HG02885 (cell line): Measurements from ENCODE around the gene METTL1.

Source experiments
- ATAC-seq: cut with Tn5 transposase; IDR thresholded peaks from one replicate; pipeline ENCODE4 v1.9.1; 2021; ENCODE audit warnings: mild to moderate bottlenecking; ENCODE audit not compliant: unreplicated experiment, poor library complexity

The METTL1 gene

DNA sequence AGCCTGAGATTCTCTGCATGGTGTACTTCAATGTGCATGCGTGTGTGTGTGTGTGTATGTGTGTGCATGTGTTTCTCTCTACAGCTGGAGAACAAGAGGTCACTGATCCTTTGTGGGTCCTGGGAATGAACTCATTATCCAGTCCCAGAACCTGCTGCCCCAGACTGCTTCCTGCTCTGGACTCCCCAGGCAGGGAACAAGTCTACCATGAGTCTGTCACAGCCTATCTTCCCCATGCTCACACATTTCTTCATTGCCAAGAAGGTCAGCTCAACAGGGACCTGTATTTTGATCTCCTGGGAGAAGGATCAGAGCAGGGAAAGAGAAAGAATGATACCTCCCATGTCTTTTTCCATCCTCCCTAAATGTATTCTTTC is 30.5 kb downstream of the METTL1 start:
- no peak for ATAC-seq

DNA sequence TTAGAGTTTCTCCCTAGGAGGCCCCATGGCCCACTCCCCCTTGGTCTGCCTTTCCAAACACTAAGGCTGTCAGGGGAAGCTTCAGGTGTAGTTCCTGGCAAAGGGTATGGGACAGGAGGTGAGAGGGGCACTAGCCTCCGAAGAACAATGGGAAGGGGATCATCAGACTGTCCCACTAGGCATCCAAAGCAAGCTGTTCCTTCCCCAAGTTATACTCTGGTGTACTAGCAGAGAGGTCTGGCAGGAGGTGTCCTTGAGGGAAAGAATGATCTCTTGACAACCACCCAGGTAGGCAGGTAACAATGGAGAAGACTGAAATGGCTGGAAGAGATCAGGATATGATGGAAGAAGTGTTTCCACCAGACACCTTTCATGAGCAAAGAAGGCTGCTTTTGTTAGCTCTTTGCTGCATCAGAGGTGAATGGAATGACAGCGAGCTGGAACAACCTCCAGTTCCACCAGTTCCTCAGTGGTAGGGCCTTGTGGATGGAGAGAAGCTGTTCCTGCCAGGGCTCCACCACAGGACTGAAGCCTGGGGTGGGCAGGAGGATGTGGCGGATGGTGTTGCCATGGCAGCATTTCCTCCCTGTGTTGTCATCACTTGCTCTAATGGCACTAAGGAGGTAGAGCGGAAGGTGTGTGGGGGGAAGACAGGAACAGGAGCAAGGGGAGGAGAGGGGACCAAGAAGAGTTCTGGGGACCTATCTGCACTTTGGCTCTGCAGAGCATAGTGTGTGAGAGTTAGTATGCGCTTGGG is 31.1 kb downstream of the METTL1 start:
- ATAC-seq = peak; percentile 42

DNA sequence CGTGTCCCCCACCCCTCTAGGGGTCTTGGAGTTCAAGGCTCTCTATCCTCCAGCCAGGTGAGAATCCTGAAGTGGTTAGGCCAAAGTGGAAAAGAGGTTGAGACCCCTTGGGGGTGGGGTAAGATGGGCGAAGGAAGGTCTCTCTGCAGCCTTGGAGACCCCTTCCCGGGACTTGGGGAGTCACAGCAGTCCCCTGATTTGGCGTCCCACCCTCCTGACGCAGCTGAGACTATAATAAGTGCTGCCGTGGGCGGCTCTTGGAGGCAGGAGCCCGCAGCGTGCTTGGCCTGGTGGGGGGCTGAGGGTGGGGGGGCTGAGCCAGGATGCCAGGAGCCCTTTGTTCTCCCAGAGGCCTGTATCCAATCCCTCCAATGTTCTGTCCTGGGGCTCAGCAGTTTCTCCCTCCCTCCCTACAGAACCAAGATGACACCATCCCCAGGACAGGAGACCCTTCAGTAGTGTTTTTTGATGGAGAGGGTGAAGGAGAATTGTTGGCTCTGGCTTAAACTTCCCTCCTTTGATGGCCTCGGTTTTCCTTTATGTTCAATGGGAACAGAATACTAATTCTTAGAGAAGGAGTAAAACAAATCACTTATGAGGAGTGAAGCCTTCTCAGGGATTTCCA is 31.9 kb downstream of the METTL1 start:
- no peak for ATAC-seq

DNA sequence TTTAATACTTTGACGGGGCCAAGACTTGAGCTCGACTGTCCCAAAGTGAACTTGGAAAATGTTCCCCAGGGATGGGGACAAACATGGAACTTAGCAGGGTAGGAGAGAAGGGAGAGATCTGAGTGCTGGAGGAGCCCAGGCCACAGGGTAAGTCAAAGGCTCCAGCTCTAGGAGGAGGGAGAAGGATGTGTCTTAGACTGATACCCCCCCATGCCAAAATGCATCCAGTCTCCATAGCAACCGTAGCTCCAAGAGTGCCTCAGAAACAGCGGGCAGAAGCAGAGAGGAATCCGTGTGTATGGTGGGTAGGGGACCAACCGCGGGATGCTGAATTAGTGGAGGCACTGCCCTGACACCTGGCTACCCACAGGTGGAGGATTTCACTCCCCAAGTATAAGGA is 32.5 kb downstream of the METTL1 start:
- no peak for ATAC-seq

DNA sequence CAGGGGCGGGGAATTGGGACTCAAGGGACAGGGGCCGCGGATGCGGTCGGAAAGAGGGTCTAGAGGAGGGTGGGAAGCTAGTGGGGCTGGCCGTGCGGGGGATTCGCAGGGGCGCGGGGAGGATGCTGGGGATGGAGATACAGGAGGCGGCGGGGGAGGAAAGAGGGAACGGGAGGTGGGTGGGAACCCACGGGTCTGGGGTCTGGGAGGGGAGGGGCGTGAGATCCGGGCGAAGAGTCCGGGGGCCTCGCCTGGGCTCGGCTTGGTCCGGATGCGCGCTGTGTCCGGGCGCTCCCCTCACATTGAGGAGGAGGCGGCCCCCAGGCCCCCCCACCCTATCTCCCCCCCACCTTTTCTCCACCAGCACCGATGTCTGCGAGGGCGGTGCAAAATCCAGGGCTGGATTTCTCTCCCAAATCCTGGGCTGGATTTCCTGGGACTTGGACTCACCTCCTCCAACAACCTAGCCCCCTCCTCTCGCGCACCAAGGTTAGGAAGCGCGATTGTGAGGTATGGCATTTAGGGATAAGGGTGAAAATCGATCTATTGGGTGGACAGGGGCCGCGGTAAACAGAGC is 33.2 kb downstream of the METTL1 start, which contains the start of gene AGAP2:
Gene AGAP2 (minus strand): TSS at position 82 of the 577 bp plus-strand sequence. CDS start 496 bp downstream, outside the sequence.
- ATAC-seq = no peak

DNA sequence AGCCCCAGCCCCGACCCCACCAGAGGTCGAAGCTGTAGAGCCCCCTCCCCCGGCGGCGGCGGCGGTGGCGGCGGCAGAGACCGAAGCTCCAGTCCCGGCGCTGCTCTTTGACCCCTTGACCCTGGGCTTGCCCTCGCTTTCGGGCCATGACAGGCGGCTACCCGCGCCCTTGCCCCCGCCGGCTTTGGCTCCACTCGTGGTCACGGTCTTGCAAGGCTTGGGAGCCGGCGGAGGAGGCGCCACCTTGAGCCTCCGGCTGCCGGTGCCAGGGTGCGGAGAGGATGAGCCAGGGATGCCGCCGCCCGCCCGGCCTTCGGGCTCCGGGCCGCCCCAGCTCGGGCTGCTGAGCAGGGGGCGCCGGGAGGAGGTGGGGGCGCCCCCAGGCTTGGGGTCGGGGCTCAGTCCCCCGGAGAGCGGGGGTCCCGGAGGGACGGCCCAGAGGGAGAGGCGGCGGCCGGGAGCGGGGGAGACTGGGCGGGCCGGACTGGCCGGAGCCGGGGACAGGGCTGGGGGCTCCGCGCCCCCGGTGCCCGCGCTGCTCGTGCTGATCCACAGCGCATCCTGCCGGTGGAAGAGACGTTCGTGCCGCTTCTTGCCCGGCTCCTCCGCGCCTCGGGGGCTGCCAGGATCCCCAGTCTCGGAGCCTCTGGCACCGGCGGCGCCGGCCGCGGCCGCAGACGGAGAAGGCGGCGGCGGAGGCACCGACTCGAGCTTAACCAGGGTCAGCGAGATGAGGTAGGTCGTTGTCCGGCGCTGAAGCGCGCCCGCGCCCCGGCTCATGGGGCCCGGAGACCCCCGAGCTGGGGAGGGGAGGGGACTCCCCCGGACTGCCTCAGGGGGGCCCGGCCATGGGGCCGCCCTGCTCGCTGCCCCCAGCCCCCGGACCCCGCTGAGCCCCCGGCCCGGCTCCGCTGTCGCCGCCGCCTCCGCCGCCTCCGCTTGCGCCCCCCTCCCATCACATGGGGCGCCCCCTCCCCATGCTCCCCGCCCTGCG is 34.1 kb downstream of the METTL1 start:
- ATAC-seq = no peak

DNA sequence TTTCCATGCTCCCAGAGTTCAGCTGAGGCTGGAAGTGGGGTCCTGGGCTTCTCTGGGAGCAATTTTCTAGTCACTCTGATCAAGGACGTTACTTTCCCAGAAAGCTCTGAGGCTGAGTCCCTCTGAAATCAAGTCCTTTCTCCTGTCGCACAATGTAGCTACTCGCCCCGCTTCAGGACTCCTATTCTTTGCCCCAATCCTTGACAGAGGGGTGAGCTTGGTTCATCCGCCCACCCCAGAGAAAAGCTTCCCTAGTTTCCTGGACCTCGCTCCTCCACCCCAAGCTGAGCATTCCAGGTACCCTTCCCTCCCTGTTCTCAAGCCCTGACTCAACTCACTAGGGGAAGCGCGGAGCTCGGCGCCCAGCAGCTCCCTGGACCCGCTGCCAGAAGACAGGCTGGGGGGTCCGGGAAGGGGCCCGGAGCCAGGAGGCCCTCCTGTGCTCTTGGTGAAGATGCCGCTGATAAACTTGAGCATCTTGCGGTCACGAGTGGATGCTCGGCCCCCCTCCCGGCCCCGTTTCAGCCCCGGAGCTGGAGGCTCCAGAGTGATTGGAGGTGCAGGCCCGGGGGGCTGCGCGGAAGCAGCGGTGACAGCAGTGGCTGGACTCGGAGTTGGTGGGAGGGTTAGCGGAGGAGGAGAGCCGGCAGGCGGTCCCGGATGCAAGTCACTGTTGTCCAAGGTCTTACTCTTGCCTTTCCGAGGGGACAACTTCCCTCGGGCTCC is 35.0 kb downstream of the METTL1 start:
- no peak for ATAC-seq

DNA sequence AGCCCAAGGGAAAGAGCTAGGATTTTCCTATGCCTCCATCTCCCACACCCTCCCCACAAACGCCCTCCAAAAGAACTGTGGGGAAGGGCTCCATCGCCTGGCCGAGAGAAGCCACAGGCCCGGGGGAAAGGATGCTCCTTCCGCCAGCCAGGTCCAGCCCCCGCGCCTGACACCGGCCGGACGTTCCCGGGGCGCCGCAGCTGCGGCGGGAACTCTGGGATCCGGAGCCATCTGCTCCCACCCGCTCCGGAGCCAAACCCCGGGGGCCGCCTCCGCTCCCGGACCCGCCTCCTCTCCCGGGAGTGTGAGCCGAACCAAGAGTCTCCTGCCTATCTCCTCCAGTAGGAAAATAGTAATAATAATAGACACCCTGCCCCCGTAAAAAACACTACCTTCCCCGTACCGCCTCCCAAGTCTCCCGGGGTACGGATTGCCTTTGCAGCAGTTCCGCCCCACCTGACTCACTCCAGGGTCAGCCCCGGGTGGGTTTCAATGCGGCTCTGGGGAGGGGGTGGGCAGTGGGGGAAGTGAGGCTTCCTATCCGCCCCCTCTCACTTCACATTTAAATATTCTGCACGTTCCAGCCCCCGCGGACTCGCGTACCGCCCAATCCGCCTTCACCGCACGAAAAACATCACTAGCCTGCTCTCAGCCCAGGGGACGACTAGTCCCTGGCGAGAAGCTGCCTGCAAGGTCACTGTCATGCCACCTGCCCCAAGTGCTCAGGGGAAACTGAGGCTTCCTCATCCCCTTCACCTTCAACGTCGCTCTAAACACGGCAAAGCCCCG is 35.8 kb downstream of the METTL1 start:
- no peak for ATAC-seq

DNA sequence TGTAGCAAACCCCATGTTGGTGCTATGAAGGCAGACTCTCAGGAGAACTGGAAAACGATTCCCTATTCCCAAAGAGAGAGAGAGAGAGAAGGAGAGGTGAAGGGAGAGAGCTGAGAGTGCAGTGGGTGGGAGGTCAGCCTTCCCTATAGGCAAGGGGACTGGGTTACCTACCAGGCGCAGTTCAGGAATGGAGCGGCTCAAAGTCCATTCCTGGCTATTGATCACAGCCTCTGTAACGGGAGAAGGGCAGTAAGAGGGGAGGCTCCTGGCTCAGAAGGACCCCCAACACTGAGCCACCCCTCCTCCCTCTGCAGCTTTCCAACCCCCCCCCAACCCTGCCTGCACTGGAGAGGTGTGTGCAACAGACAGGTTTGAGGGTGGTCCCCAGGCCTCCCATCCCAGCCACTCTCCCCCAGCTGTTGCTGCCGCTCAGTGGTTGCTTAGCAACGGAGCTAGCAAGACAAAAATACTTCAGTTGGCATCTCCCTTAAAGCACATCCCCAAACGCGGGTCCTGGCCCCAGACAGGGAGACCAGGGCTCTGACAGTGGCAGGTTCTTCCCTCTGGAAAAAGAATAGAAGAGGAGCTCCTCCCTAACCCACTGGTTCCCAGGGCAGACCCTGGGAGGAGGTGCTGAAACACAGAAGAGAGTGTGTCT is 36.6 kb downstream of the METTL1 start:
- ATAC-seq = no peak

DNA sequence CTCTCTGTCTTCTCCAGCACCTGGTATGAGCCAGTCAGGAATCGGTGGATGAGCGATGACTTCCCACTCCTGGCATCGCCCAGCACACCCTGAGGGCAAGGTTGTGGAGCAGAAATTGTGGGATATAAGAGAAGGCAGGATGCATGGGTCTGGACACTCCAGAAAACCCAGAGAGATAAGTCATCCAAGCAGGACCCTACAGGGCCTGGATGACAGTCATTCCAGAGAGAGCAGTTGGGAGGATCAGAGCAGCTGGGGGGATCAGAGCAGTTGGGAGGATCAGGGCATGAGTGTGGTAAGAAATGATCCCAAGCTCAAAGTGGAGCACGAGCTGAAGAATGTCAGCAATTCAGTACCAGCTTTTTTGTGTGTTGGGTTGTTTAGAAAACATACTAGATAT is 37.3 kb downstream of the METTL1 start:
- ATAC-seq = no peak

DNA sequence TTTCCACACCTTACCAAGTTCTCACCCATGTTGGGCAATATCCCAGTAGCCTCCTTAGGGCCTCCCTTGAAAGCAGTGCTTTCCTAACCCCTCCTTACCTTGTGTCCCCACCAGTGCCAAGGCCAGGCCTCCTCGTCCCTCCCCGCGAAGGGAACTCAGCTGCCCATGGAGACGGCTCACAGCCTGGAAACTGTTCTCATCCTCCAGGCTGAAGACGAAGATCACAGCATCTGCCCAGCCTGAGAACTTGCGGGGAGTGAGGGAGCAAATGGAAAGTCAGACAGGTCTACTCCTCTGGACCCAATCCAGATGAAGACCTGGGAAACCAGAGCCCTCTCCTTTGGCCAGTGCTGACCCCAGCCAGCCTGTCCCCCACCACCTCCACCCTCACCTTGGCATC is 38.0 kb downstream of the METTL1 start:
- no peak for ATAC-seq

DNA sequence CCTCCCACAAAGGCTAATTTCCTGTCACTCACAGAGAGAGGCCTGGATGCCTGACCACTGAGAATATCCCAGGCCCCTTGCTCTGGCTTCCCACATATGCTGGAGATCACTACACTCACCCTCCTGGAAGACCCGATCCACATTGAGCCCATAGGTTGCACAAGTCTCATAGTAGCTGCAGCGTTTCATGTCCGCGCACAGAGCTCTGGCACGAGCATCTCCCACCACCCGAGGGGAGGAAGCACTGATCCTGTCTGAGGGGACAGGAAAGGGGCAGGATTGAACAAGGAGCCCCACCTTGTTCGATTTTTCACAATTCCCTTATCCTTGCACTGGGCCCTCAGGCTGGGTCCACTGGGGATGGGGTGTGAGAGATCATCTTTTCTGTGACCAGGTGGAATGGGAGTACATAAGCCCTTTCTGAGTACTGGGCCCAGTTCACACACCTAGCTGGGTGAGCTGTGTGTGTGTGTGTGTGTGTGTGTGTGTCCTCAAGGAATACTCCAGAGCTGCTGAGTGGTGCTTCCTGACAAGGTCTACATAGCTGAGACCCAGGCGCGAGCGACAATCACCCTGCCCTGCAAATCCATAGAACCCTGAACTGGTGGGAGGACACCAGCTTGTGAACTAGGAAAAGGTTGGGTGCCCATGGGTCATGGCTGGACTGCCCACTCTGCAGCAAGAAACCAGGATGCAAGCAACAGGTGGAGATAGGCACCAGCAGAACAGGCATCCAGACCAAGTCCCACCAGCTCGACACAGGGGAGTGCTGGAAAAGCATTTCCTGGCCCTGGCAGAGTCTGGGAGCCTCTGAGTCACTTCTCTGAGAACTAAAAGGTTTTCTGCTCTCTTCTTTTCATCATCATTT is 38.9 kb downstream of the METTL1 start:
- ATAC-seq = no peak

DNA sequence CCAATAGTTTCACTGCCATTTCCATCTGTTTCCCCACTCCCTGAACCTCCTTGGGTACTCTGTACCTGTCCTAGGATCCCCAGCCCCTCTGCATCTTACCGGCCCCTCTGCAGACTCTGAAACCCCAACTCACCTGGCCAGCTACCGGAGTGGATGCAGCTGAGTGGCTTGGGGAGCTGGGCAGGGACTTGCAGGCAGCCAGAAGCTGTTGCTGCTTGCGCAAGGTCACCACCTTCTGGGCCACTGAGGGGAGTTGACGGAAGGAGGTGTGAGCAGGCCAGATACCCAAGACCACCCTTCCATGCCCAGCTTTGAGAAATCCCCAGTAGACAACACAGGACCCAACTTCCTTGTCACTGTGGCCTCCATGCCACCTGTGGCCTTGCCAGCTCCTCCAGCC is 39.6 kb downstream of the METTL1 start:
- ATAC-seq = no peak

DNA sequence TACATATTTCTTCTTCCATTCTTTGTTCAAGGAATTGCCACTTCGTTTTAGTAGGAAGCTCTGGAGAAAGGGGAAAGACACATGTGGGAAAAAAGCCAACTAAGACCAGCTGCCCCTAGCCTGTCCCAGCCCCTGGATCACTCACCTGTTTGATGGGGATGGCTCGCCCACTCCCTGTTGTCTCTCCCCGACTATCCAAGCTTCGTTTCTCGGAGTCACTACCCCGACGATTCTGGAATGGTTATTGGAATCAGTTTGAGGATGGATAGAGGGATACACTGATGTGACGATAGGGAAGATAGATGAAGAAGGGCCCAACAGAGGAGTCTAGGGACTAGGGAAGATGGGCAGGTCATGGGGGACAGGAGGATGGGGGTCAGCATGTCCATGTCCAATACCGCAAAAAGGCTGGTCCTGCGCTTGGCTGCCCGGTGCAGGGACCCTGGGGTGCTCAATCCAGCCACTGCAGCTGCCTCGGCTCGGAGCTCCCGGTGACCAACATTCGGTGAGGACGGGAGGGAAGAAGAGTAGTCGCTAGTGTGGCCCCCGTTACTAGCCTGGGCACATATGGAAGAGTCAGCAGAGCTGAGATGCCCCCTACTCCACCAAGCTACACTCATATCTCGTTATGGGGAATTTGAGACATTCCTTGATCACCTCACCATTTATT is 40.4 kb downstream of the METTL1 start:
- no peak for ATAC-seq

DNA sequence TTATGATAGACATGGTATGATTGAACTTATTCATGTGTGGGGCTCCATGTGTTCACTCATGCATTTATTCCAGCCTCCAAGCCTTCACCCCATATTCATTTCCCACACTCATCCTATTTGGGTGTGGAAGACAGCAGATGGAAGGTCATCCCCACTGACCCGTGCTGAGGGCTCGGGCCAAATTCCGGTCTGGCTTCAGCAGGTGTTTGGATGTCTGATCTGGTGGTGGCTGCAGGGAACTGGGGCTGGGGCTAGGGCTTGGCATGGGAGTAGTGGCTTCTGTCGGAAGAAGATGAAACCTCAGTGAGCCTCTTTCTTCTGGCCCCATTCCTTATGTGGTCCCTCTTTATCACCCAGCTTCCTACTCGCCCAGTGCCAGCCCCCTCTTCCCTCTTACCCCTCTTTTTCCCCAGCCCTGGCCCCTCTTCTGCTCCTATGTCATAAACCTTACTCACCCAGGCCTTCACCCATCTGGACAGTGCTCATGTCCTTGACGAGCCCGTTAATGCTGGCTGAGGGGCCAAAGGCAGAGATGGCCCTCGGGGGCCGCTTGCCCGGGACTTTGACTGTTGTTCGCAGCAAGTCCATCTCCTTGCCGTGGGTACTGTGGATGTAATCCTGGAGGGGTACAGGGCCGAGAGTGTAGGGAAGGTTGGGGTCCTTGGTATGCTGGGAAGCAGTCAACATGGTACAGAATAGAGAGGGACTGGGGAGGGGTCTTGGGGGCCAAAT is 41.4 kb downstream of the METTL1 start:
- no peak for ATAC-seq

DNA sequence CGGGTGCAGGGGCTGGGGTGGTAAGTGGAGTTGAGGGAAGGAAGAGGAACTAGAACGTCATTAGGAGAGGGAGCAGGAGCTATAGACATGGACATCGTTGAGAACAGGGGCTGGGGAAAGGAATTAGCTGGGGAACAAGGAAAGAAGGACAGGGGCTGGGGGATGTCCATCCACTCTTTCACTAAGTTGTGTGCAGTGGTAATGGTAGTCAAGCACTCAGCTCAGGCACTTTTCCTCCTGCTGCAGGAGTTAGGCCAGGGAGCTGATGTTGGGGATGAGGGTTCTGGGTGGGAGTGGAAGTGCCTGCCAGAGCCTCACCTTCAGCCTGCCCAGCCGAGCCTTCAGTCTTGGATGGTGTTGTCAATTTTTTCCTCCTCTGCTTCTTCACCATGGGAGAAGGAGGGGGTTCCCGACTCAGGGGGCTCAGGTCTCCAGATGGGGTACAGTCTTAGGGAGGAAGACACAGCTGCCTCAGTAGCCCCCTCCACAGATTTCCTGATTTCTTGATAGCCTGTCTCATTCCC is 42.5 kb downstream of the METTL1 start:
- ATAC-seq = no peak
